Measurements from ENCODE around the gene RTEL1.

Gene RTEL1

DNA sequence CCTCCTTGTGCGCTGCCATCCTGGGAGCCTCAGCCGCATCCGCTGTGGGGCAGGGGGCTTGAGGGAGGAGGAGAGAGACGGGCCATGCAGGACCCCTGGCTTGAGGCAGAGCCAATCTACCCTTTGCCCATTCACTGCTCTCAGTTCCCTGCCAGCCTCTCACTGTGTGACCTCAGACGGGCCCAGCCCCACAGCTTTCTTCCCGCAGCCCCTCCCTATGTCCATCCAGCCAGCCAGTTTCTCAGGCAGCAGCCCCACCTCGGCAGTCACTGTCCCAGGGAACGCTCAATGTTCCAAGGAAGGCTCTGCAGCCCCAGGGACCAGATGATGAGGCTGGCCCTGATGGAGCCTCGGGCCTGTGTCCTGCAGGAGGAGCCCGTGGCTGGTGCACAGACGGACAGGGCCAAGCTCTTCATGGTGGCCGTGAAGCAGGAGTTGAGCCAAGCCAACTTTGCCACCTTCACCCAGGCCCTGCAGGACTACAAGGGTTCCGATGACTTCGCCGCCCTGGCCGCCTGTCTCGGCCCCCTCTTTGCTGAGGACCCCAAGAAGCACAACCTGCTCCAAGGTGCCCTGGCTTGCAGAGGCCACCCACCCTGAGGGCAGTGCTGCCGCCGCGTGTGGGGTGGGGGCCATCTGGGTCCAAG, 34.4 kb downstream of the RTEL1 start:
- TF ChIP-seq, protein P1, sequence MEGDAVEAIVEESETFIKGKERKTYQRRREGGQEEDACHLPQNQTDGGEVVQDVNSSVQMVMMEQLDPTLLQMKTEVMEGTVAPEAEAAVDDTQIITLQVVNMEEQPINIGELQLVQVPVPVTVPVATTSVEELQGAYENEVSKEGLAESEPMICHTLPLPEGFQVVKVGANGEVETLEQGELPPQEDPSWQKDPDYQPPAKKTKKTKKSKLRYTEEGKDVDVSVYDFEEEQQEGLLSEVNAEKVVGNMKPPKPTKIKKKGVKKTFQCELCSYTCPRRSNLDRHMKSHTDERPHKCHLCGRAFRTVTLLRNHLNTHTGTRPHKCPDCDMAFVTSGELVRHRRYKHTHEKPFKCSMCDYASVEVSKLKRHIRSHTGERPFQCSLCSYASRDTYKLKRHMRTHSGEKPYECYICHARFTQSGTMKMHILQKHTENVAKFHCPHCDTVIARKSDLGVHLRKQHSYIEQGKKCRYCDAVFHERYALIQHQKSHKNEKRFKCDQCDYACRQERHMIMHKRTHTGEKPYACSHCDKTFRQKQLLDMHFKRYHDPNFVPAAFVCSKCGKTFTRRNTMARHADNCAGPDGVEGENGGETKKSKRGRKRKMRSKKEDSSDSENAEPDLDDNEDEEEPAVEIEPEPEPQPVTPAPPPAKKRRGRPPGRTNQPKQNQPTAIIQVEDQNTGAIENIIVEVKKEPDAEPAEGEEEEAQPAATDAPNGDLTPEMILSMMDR (conservative IDR thresholded peaks at IDR 0.05) = no peak
- no peak overlapping the region for H3K27ac ChIP-seq

DNA sequence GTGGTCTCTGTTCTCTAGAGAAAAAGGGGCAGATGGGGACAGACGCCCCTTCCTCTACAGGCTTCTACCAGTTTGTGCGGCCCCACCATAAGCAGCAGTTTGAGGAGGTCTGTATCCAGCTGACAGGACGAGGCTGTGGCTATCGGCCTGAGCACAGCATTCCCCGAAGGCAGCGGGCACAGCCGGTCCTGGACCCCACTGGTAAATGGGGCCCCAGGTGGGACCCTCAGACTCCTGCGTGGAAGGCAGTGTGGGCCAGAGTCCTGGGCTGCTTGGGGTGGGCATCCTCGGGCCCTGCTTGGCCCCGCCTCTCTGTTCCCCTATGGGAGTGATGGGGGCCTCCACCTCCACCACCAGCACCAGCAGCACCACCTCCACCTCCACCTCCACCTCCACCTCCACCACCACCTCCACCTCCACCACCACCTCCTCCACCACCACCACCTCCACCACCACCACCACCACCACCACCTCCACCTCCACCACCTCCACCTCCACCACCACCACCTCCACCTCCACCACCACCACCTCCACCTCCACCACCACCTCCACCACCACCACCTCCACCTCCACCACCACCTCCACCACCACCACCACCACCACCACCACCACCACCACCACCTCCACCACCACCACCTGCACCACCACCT, 35.1 kb downstream of the RTEL1 start:
- H3K27ac ChIP-seq = no peak overlapping the region
- TF ChIP-seq, protein P1 (conservative IDR thresholded peaks at IDR 0.05) = no peak

DNA sequence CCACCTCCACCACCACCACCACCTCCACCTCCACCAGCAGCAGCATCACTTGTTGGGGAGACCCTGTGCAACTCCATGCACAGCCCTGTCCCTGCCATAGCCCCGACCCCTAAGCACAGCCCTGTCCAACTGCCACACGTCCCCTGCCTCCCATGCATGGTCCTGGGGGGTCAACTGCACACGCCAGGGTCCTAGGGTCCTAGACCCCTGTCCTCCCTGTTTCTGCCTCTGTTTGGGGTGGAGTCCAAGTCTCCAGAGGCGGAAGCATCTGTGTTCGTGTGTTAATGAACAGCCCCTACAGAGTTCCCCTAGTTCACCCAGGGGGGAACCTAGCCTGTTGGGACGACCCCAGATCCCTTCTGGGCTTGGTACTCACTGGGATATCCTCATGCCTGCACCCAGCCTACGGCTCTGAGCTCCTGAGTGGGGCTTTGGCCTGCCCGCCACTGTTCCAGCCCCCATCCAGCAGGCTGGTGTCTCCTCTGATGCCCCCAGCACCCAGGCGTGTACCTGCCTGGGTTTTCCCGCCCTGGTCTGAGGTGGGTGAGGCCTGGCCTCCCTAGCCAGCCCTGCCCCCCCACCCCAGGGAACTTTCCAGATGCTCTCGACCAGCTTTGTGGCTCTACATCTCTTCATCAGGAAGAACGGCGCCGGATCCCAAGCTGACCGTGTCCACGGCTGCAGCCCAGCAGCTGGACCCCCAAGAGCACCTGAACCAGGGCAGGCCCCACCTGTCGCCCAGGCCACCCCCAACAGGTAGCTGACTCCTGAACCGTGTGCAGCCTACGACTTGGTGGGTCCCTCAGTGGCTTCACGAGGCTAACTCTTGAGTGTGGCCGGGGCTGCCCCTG, 35.8 kb downstream of the RTEL1 start:
- TF ChIP-seq, protein P1 (conservative IDR thresholded peaks at IDR 0.05) = no peak
- H3K27ac ChIP-seq = peak overlapping the region; percentile 5; the same call in 1 of the 2 replicates

DNA sequence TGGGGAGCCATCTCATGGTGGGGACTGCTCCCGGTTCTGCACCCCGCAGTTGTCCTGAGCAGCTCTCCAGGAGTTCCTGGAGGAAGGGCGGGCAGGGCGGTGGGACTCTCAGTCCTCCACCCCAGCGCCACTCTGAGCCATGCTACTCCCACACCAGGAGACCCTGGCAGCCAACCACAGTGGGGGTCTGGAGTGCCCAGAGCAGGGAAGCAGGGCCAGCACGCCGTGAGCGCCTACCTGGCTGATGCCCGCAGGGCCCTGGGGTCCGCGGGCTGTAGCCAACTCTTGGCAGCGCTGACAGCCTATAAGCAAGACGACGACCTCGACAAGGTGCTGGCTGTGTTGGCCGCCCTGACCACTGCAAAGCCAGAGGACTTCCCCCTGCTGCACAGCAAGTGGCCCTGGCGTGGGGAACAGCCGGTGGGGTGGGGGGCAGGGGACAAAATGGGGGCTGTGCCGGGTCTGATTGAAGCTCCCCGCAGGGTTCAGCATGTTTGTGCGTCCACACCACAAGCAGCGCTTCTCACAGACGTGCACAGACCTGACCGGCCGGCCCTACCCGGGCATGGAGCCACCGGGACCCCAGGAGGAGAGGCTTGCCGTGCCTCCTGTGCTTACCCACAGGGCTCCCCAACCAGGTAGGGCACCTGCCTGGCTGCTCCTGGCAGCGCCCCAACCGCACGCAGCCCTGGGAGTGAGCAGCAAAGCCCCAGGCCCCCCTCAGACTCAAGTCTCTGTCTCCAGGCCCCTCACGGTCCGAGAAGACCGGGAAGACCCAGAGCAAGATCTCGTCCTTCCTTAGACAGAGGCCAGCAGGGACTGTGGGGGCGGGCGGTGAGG, 36.7 kb downstream of the RTEL1 start:
- peak overlapping the region; percentile 33 for H3K27ac ChIP-seq
- TF ChIP-seq, protein P1 (conservative IDR thresholded peaks at IDR 0.05) = no peak

DNA sequence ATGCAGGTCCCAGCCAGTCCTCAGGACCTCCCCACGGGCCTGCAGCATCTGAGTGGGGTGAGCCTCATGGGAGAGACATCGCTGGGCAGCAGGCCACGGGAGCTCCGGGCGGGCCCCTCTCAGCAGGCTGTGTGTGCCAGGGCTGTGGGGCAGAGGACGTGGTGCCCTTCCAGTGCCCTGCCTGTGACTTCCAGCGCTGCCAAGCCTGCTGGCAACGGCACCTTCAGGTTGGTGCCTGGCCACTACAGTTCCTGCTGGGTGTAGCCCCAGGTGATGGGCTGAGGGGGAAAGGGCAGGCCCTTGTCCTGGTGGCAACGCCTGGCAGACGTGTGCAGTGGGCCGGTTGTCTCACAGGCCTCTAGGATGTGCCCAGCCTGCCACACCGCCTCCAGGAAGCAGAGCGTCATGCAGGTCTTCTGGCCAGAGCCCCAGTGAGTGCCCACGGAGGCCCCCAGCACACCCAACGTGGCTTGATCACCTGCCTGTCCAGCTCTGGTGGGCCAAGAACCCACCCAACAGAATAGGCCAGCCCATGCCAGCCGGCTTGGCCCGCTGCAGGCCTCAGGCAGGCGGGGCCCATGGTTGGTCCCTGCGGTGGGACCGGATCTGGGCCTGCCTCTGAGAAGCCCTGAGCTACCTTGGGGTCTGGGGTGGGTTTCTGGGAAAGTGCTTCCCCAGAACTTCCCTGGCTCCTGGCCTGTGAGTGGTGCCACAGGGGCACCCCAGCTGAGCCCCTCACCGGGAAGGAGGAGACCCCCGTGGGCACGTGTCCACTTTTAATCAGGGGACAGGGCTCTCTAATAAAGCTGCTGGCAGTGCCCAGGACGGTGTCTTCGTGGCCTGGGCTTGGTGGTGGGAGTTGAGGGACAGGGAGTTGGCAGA, 37.6 kb downstream of the RTEL1 start:
- peak overlapping the region; percentile 33 for H3K27ac ChIP-seq
- TF ChIP-seq, protein P1 (conservative IDR thresholded peaks at IDR 0.05) = no peak

DNA sequence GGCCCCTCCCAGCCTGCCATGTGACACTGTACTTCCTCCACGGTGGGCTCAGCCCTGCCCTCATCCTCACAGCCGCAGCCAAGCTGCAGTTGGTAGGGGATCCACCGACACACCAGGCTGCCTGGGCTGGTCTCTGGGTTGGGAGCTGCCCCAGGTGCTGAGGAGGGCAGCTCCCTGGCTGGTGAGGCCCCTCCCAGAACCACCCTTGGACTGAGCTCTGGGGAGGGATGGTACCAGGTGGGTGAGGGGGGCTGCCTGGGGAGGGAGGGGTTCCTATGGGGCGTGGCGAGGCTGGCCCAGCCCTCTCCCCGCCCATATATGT, 38.2 kb downstream of the RTEL1 start:
- TF ChIP-seq, protein P1 (conservative IDR thresholded peaks at IDR 0.05) = no peak
- peak overlapping the region; percentile 33 for H3K27ac ChIP-seq
